HepG2 (cell line): ENCODE data around the gene ZKSCAN1. TPM values are rescaled to one million over a fixed set of nuclear protein-coding genes. Genes with fewer than 3 reads are reported as not detected.
A peak's percentile ranks its signal among the peaks of the same experiment; 100 is the strongest.

ENCODE experiments used
- CHCHD3 ChIP-seq: sonication (generic); formaldehyde crosslinking; IDR thresholded peaks from 2 replicates; pipeline ENCODE4 v1.8.0; 2022; ENCODE audit warnings: mild to moderate bottlenecking, missing genetic modification reagents, moderate library complexity
- ELF1 ChIP-seq: sonication (generic); formaldehyde crosslinking; IDR thresholded peaks from 2 replicates; pipeline ENCODE4 v1.4.0; 2020; ENCODE audit warnings: missing genetic modification reagents
- GPN1 ChIP-seq: sonication (generic); formaldehyde crosslinking; IDR thresholded peaks from 2 replicates; pipeline ENCODE4 v1.5.1; 2020; ENCODE audit warnings: missing genetic modification reagents, borderline replicate concordance
- JUND ChIP-seq: sonication (generic); formaldehyde crosslinking; IDR thresholded peaks from 2 replicates; pipeline ENCODE4 v1.8.0; 2022; ENCODE audit warnings: mild to moderate bottlenecking, missing genetic modification reagents
- MYC ChIP-seq: sonication (generic); formaldehyde crosslinking; IDR thresholded peaks from 2 replicates; pipeline ENCODE4 v1.9.0; 2021; ENCODE audit warnings: missing genetic modification reagents, borderline replicate concordance
- NBN ChIP-seq: fragments of 450-650 bp; conservative IDR thresholded peaks from 2 replicates; pipeline ENCODE4 v1.6.1; 2017
- SNRNP70 ChIP-seq: fragments of 200-400 bp; formaldehyde crosslinking; IDR thresholded peaks from 2 replicates; pipeline ENCODE4 v1.6.1; 2017; ENCODE audit warnings: mild to moderate bottlenecking, low read depth, low read length, moderate library complexity
- SP140L ChIP-seq: sonication (generic); formaldehyde crosslinking; IDR thresholded peaks from 2 replicates; pipeline ENCODE4 v1.4.0; 2020; ENCODE audit warnings: missing genetic modification reagents, borderline replicate concordance
- TEAD3 ChIP-seq: optimal IDR thresholded peaks from 2 replicates; pipeline ENCODE3; 2016; ENCODE audit warnings: borderline replicate concordance
- THAP11 ChIP-seq: IDR thresholded peaks from 2 replicates; pipeline ENCODE4 v1.6.1; 2016; ENCODE audit warnings: missing biosample characterization, missing genetic modification reagents
- ZFYVE20 ChIP-seq: sonication (generic); formaldehyde crosslinking; IDR thresholded peaks from 2 replicates; pipeline ENCODE4 v1.8.0; 2023; ENCODE audit warnings: low read depth, mild to moderate bottlenecking, moderate library complexity, missing genetic modification reagents, borderline replicate concordance
- ZNF775 ChIP-seq: sonication (generic); formaldehyde crosslinking; IDR thresholded peaks from 2 replicates; pipeline ENCODE4 v1.4.0; 2020; ENCODE audit warnings: missing genetic modification reagents, mild to moderate bottlenecking, moderate library complexity, borderline replicate concordance
- polyA plus RNA-seq, 8 experiments: library from polyadenylated mRNA; depleted of rRNA in 3 of 8; stranded (reverse) in 7 of 8; unstranded in 1 of 8; fragments of >200 nt; fragmentation: Illumina TruSeq in 4 of 8; extraction: Trizol in 4 of 8; gene quantifications; 2 replicates each; pipeline versions ENCODE4 v1.2.1 to v1.2.3, GENCODE V29; 2011 to 2016; ENCODE audit warnings: low read depth in 4 of 8, missing spikeins in 1 of 8, mixed read lengths in 1 of 8; ENCODE audit not compliant: insufficient read depth in 1 of 8
- total RNA-seq, 5 experiments: library from RNA; depleted of rRNA; stranded (reverse); fragments of >200 nt; fragmentation: Illumina TruSeq; extraction: Trizol; gene quantifications; 2 replicates each; pipeline ENCODE4 v1.2.3, GENCODE V29; 2016; ENCODE audit warnings: low read depth in 1 of 5
- TF ChIP-seq, protein P1 (sequence below): IDR thresholded peaks from 2 replicates; pipeline ENCODE4 v1.6.1; 2012; ENCODE audit warnings: low read length, improper control_type of control experiment
- TF ChIP-seq, protein P2 (sequence below): sonication (generic); formaldehyde crosslinking; IDR thresholded peaks from 2 replicates; pipeline ENCODE4 v1.5.0; 2020; ENCODE audit warnings: missing genetic modification reagents
- TF ChIP-seq, protein P3 (sequence below): sonication (generic); formaldehyde crosslinking; IDR thresholded peaks from 2 replicates; pipeline ENCODE4 v1.9.0; 2021; ENCODE audit warnings: missing genetic modification reagents, borderline replicate concordance
- TF ChIP-seq, protein P4 (sequence below): sonication (generic); formaldehyde crosslinking; IDR thresholded peaks from 2 replicates; pipeline ENCODE4 v1.8.1; 2023; ENCODE audit warnings: missing genetic modification reagents, mild to moderate bottlenecking, borderline replicate concordance
- TF ChIP-seq, protein P5 (sequence below): IDR thresholded peaks from 2 replicates; pipeline ENCODE4 v1.6.1; 2012; ENCODE audit warnings: inconsistent platforms
- TF ChIP-seq, protein P6 (sequence below): sonication (generic); formaldehyde crosslinking; IDR thresholded peaks from 2 replicates; pipeline ENCODE4 v1.5.0; 2020; ENCODE audit warnings: mild to moderate bottlenecking, missing genetic modification reagents
- TF ChIP-seq, protein P7 (sequence below): sonication (generic); formaldehyde crosslinking; IDR thresholded peaks from 2 replicates; pipeline ENCODE4 v1.8.1; 2022; ENCODE audit warnings: low read depth, mild to moderate bottlenecking, missing genetic modification reagents

The ZKSCAN1 gene
- total and polyA plus RNA-seq, 2 of the 13 experiments (the other 11 are each of a cell fraction or from before 2014, with no cell fraction given), result 46.4 to 60.6 TPM

DNA sequence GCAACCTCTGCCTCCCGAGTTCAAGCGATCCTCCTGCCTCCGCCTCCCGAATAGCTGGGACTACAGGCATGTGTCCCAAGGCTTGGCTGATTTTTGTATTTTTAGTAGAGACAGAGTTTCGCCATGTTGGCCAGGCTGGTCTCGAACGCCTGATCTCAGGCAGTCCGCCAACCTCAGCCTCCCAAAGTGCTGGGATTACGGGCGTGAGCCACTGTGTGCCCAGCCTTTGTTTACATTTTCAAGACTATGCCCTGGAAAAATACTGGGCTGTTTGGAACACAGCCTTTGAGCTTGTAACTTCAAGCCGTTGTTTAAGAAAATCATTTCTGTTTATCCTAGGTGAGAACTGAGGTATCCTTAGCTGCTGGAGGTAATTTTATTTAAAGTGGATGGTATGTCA lies 1.9 kb downstream of the ZKSCAN1 start (continued):
- no peak; the same call in 1 of the 2 replicates for TF ChIP-seq THAP11 (CRISPR knock-in tag)
- no peak; the same call in 1 of the 2 replicates for TF ChIP-seq ELF1 (CRISPR knock-in tag)
- TF ChIP-seq CHCHD3, result no peak
- TF ChIP-seq, protein P1, sequence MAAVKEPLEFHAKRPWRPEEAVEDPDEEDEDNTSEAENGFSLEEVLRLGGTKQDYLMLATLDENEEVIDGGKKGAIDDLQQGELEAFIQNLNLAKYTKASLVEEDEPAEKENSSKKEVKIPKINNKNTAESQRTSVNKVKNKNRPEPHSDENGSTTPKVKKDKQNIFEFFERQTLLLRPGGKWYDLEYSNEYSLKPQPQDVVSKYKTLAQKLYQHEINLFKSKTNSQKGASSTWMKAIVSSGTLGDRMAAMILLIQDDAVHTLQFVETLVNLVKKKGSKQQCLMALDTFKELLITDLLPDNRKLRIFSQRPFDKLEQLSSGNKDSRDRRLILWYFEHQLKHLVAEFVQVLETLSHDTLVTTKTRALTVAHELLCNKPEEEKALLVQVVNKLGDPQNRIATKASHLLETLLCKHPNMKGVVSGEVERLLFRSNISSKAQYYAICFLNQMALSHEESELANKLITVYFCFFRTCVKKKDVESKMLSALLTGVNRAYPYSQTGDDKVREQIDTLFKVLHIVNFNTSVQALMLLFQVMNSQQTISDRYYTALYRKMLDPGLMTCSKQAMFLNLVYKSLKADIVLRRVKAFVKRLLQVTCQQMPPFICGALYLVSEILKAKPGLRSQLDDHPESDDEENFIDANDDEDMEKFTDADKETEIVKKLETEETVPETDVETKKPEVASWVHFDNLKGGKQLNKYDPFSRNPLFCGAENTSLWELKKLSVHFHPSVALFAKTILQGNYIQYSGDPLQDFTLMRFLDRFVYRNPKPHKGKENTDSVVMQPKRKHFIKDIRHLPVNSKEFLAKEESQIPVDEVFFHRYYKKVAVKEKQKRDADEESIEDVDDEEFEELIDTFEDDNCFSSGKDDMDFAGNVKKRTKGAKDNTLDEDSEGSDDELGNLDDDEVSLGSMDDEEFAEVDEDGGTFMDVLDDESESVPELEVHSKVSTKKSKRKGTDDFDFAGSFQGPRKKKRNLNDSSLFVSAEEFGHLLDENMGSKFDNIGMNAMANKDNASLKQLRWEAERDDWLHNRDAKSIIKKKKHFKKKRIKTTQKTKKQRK, result no peak
- no peak for TF ChIP-seq ZNF775 (CRISPR knock-in tag)
- TF ChIP-seq, protein P2, sequence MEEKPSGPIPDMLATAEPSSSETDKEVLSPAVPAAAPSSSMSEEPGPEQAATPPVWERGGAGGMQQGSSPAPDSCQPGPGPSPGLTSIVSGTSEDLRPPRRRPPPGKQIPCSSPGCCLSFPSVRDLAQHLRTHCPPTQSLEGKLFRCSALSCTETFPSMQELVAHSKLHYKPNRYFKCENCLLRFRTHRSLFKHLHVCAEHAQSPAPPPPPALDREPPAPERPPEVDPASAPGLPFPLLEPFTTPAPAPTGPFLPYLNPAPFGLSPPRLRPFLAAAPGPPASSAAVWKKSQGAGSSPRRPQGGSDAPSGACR (CRISPR knock-in tag), result no peak
- TF ChIP-seq, protein P3, sequence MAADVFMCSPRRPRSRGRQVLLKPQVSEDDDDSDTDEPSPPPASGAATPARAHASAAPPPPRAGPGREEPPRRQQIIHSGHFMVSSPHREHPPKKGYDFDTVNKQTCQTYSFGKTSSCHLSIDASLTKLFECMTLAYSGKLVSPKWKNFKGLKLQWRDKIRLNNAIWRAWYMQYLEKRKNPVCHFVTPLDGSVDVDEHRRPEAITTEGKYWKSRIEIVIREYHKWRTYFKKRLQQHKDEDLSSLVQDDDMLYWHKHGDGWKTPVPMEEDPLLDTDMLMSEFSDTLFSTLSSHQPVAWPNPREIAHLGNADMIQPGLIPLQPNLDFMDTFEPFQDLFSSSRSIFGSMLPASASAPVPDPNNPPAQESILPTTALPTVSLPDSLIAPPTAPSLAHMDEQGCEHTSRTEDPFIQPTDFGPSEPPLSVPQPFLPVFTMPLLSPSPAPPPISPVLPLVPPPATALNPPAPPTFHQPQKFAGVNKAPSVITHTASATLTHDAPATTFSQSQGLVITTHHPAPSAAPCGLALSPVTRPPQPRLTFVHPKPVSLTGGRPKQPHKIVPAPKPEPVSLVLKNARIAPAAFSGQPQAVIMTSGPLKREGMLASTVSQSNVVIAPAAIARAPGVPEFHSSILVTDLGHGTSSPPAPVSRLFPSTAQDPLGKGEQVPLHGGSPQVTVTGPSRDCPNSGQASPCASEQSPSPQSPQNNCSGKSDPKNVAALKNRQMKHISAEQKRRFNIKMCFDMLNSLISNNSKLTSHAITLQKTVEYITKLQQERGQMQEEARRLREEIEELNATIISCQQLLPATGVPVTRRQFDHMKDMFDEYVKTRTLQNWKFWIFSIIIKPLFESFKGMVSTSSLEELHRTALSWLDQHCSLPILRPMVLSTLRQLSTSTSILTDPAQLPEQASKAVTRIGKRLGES (CRISPR knock-in tag), result no peak
- TF ChIP-seq SNRNP70, result no peak
- TF ChIP-seq, protein P4, sequence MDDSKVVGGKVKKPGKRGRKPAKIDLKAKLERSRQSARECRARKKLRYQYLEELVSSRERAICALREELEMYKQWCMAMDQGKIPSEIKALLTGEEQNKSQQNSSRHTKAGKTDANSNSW (CRISPR knock-in tag), result no peak
- TF ChIP-seq, protein P5, sequence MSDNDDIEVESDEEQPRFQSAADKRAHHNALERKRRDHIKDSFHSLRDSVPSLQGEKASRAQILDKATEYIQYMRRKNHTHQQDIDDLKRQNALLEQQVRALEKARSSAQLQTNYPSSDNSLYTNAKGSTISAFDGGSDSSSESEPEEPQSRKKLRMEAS, result no peak
- no peak; the same call in 1 of the 2 replicates for TF ChIP-seq MYC (CRISPR knock-in tag)
- TF ChIP-seq NBN, result no peak
- peak; percentile 31 for TF ChIP-seq TEAD3
- no peak for TF ChIP-seq GPN1
- TF ChIP-seq ZFYVE20 (CRISPR knock-in tag), result no peak
- TF ChIP-seq JUND (CRISPR knock-in tag), result no peak
- TF ChIP-seq, protein P6, sequence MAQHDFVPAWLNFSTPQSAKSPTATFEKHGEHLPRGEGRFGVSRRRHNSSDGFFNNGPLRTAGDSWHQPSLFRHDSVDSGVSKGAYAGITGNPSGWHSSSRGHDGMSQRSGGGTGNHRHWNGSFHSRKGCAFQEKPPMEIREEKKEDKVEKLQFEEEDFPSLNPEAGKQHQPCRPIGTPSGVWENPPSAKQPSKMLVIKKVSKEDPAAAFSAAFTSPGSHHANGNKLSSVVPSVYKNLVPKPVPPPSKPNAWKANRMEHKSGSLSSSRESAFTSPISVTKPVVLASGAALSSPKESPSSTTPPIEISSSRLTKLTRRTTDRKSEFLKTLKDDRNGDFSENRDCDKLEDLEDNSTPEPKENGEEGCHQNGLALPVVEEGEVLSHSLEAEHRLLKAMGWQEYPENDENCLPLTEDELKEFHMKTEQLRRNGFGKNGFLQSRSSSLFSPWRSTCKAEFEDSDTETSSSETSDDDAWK (CRISPR knock-in tag), result no peak
- TF ChIP-seq, protein P7, sequence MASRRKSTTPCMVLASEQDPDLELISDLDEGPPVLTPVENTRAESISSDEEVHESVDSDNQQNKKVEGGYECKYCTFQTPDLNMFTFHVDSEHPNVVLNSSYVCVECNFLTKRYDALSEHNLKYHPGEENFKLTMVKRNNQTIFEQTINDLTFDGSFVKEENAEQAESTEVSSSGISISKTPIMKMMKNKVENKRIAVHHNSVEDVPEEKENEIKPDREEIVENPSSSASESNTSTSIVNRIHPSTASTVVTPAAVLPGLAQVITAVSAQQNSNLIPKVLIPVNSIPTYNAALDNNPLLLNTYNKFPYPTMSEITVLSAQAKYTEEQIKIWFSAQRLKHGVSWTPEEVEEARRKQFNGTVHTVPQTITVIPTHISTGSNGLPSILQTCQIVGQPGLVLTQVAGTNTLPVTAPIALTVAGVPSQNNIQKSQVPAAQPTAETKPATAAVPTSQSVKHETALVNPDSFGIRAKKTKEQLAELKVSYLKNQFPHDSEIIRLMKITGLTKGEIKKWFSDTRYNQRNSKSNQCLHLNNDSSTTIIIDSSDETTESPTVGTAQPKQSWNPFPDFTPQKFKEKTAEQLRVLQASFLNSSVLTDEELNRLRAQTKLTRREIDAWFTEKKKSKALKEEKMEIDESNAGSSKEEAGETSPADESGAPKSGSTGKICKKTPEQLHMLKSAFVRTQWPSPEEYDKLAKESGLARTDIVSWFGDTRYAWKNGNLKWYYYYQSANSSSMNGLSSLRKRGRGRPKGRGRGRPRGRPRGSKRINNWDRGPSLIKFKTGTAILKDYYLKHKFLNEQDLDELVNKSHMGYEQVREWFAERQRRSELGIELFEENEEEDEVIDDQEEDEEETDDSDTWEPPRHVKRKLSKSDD (CRISPR knock-in tag), result no peak
- TF ChIP-seq SP140L (CRISPR knock-in tag), result no peak
